Measurements from ENCODE around the gene BBS1.

DNA sequence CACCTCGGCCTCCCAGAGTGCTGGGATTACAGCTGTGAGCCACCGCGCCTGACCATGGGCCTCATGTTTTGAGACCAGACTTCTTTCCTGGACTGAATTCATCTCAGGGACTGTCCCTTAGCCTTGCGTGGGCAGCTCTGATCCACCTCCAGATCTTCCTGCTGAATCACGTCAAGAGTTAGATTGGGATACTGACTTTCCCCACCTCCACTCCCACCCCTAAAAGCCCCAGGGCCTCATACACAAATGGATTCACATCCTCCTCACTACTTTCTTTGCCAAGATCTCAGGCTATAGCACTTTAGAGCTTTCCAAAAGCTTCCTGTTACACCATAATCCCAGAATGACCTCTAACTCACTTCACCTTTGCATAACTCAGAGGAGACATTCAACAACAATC is 70.4 kb downstream of the BBS1 start:
- TF ChIP-seq, protein P1, sequence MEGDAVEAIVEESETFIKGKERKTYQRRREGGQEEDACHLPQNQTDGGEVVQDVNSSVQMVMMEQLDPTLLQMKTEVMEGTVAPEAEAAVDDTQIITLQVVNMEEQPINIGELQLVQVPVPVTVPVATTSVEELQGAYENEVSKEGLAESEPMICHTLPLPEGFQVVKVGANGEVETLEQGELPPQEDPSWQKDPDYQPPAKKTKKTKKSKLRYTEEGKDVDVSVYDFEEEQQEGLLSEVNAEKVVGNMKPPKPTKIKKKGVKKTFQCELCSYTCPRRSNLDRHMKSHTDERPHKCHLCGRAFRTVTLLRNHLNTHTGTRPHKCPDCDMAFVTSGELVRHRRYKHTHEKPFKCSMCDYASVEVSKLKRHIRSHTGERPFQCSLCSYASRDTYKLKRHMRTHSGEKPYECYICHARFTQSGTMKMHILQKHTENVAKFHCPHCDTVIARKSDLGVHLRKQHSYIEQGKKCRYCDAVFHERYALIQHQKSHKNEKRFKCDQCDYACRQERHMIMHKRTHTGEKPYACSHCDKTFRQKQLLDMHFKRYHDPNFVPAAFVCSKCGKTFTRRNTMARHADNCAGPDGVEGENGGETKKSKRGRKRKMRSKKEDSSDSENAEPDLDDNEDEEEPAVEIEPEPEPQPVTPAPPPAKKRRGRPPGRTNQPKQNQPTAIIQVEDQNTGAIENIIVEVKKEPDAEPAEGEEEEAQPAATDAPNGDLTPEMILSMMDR (IDR thresholded peaks at IDR 0.05), result no peak
- TF ChIP-seq POLR2A (IDR thresholded peaks at IDR 0.05), result no peak

Data from breast epithelium (tissue), 3 donors.